WTC11 (cell line): Measurements from ENCODE around the gene FRMD4A. TPM values are rescaled to one million over a fixed set of nuclear protein-coding genes. Genes with fewer than 3 reads are reported as not detected.

ENCODE experiments used
- ATAC-seq: fragments of 200-7000 bp; cut with Tn5 transposase; 2 replicates; pipeline ENCODE4 v1.10.0; 2021; ENCODE audit warnings: mild to moderate bottlenecking, moderate library complexity
- CTCF ChIA-PET: fragments of 300-600 bp; sonication (Branson Sonifier 250); formaldehyde crosslinking; loops from one replicate; lab custom pipeline; 2021; ENCODE audit warnings: antibody characterized with exemption; lab: Charles Lee
- POLR2A ChIA-PET: fragments of 350-600 bp; sonication (Branson Sonifier 250); formaldehyde crosslinking; loops from one replicate; lab custom pipeline; 2021; ENCODE audit warnings: antibody characterized with exemption; lab: Charles Lee
- DNase-seq: peaks from one replicate; pipeline ENCODE4 v3.0.0; 2021; ENCODE audit warnings: low spot score
- H3K27ac Mint-ChIP-seq: 2 replicates; pipeline ENCODE4 v1.8.0; 2021; ENCODE audit warnings: mixed read lengths
- H3K27me3 Mint-ChIP-seq: 2 replicates; pipeline ENCODE4 v1.8.0; 2021; ENCODE audit warnings: low read depth, mild to moderate bottlenecking, moderate library complexity, mixed read lengths
- H3K36me3 Mint-ChIP-seq: 2 replicates; pipeline ENCODE4 v1.8.0; 2021; ENCODE audit warnings: mixed read lengths
- H3K4me1 Mint-ChIP-seq: 2 replicates; pipeline ENCODE4 v1.8.0; 2022; ENCODE audit warnings: mixed read lengths
- H3K4me3 Mint-ChIP-seq: 2 replicates; pipeline ENCODE4 v1.8.0; 2021; ENCODE audit warnings: mild to moderate bottlenecking, moderate library complexity, mixed read lengths
- H3K9me3 Mint-ChIP-seq: 2 replicates; pipeline ENCODE4 v1.8.0; 2021; ENCODE audit warnings: mixed read lengths
- ATF6 ChIP-seq: sonication (generic); formaldehyde crosslinking; IDR thresholded peaks from 2 replicates; pipeline ENCODE4 v1.8.1; 2023; ENCODE audit warnings: mild to moderate bottlenecking, missing genetic modification reagents
- CREM ChIP-seq: sonication (generic); formaldehyde crosslinking; IDR thresholded peaks from 2 replicates; pipeline ENCODE4 v1.8.1; 2022; ENCODE audit warnings: mild to moderate bottlenecking, missing genetic modification reagents, moderate library complexity
- E2F1 ChIP-seq: sonication (generic); formaldehyde crosslinking; IDR thresholded peaks from 2 replicates; pipeline ENCODE4 v1.8.0; 2022; ENCODE audit warnings: mild to moderate bottlenecking, missing genetic modification reagents
- FOXP1 ChIP-seq: sonication (generic); formaldehyde crosslinking; IDR thresholded peaks from 2 replicates; pipeline ENCODE4 v1.8.0; 2022; ENCODE audit warnings: missing genetic modification reagents, mild to moderate bottlenecking, moderate library complexity, borderline replicate concordance
- MLX ChIP-seq: sonication (generic); formaldehyde crosslinking; IDR thresholded peaks from 2 replicates; pipeline ENCODE4 v1.8.1; 2023; ENCODE audit warnings: mild to moderate bottlenecking, missing genetic modification reagents, moderate library complexity
- NR1H2 ChIP-seq: sonication (generic); formaldehyde crosslinking; IDR thresholded peaks from 2 replicates; pipeline ENCODE4 v1.9.0; 2021; ENCODE audit warnings: mild to moderate bottlenecking, moderate library complexity, missing genetic modification reagents
- NR3C1 ChIP-seq: sonication (generic); formaldehyde crosslinking; conservative IDR thresholded peaks from 2 replicates; pipeline ENCODE4 v1.8.1; 2023; ENCODE audit warnings: low read depth, mild to moderate bottlenecking, missing genetic modification reagents
- PRRX2 ChIP-seq: fragments of 250-450 bp; sonication (Bioruptor Pico); IDR thresholded peaks from 2 replicates; pipeline ENCODE4 v1.8.0; 2021; ENCODE audit warnings: mild to moderate bottlenecking
- STAT6 ChIP-seq: sonication (generic); formaldehyde crosslinking; conservative IDR thresholded peaks from 2 replicates; pipeline ENCODE4 v1.8.1; 2023; ENCODE audit warnings: mild to moderate bottlenecking, low read depth, missing genetic modification reagents, moderate library complexity
- TEAD1 ChIP-seq: sonication (generic); formaldehyde crosslinking; IDR thresholded peaks from 2 replicates; pipeline ENCODE4 v1.8.0; 2022; ENCODE audit warnings: mild to moderate bottlenecking, missing genetic modification reagents
- ZBTB43 ChIP-seq: sonication (generic); formaldehyde crosslinking; IDR thresholded peaks from 2 replicates; pipeline ENCODE4 v1.8.1; 2023; ENCODE audit warnings: mild to moderate bottlenecking, missing genetic modification reagents
- ZNF263 ChIP-seq: sonication (generic); formaldehyde crosslinking; IDR thresholded peaks from 2 replicates; pipeline ENCODE4 v1.8.1; 2022; ENCODE audit warnings: low read depth, mild to moderate bottlenecking, moderate library complexity, missing genetic modification reagents
- ZNF396 ChIP-seq: fragments of 250-450 bp; sonication (Bioruptor Pico); IDR thresholded peaks from 2 replicates; pipeline ENCODE4 v1.8.0; 2021; ENCODE audit warnings: mild to moderate bottlenecking, moderate library complexity, borderline replicate concordance
- ZNF671 ChIP-seq: fragments of 250-450 bp; sonication (Bioruptor Pico); IDR thresholded peaks from 2 replicates; pipeline ENCODE4 v1.8.0; 2021; ENCODE audit warnings: mild to moderate bottlenecking
- total RNA-seq: library from RNA; stranded (reverse); gene quantifications from 3 replicates; pipeline ENCODE4 v1.2.3, GENCODE V29; 2021
- TF ChIP-seq, protein P1 (sequence below): sonication (generic); formaldehyde crosslinking; IDR thresholded peaks from 2 replicates; pipeline ENCODE4 v1.8.0; 2022; ENCODE audit warnings: missing genetic modification reagents
- TF ChIP-seq, protein P2 (sequence below): fragments of 250-450 bp; sonication (Bioruptor Pico); IDR thresholded peaks from 2 replicates; pipeline ENCODE4 v1.8.0; 2021; ENCODE audit warnings: mild to moderate bottlenecking

The FRMD4A gene
- total RNA-seq, 1 experiment from 2014 or later: 35.5 TPM

DNA sequence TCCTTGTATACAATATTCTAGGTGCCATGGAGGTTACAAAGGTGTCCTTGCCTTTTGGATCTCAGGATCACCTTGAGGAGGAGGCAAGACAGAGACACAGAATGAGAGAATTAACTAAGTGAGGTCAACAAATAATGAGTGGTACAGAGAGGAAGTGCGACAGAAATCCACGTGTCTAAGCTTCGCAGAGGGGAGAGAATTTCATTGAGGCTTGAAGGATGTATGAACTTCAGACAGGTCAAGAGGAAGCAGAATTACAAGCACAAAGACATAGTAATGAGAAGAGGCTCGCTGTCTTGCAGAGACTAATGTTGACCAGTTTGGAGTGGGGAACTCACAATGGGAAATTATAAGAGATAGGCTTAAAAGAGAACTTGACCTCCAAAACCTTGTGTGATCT is 308.7 kb downstream of the FRMD4A start (continued):
- TF ChIP-seq ZBTB43 (CRISPR knock-in tag) (no peak), TEAD1 (CRISPR knock-in tag) (no peak), E2F1 (CRISPR knock-in tag) (no peak)
- TF ChIP-seq, protein P1, sequence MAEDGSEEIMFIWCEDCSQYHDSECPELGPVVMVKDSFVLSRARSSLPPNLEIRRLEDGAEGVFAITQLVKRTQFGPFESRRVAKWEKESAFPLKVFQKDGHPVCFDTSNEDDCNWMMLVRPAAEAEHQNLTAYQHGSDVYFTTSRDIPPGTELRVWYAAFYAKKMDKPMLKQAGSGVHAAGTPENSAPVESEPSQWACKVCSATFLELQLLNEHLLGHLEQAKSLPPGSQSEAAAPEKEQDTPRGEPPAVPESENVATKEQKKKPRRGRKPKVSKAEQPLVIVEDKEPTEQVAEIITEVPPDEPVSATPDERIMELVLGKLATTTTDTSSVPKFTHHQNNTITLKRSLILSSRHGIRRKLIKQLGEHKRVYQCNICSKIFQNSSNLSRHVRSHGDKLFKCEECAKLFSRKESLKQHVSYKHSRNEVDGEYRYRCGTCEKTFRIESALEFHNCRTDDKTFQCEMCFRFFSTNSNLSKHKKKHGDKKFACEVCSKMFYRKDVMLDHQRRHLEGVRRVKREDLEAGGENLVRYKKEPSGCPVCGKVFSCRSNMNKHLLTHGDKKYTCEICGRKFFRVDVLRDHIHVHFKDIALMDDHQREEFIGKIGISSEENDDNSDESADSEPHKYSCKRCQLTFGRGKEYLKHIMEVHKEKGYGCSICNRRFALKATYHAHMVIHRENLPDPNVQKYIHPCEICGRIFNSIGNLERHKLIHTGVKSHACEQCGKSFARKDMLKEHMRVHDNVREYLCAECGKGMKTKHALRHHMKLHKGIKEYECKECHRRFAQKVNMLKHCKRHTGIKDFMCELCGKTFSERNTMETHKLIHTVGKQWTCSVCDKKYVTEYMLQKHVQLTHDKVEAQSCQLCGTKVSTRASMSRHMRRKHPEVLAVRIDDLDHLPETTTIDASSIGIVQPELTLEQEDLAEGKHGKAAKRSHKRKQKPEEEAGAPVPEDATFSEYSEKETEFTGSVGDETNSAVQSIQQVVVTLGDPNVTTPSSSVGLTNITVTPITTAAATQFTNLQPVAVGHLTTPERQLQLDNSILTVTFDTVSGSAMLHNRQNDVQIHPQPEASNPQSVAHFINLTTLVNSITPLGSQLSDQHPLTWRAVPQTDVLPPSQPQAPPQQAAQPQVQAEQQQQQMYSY (CRISPR knock-in tag): no peak

- ChIA-PET POLR2A (no interaction called here), CTCF (interaction anchor here (1.3 to 1.9 kb wide), 3 partner anchors 12 to 22 kb away, joined by 3 to 6 read pairs (median 6); no protein-coding TSS in a partner anchor)
- H3K27ac Mint-ChIP-seq: no peak overlapping the region
- no peaks in the 10 kb centered on the region for H3K27me3 Mint-ChIP-seq
- peaks cover 8% of the 10 kb centered on the region for H3K9me3 Mint-ChIP-seq
- H3K4me1 Mint-ChIP-seq: peaks cover 9% of the 10 kb centered on the region
- no peak overlapping the region for H3K4me3 Mint-ChIP-seq
- ATAC-seq (no peak), DNase-seq (no peak)
- H3K36me3 Mint-ChIP-seq: peaks cover 3% of the 10 kb centered on the region; the same call in 1 of the 2 replicates
- TF ChIP-seq NR1H2 (CRISPR knock-in tag): no peak
- TF ChIP-seq CREM: no peak
- TF ChIP-seq, protein P2, sequence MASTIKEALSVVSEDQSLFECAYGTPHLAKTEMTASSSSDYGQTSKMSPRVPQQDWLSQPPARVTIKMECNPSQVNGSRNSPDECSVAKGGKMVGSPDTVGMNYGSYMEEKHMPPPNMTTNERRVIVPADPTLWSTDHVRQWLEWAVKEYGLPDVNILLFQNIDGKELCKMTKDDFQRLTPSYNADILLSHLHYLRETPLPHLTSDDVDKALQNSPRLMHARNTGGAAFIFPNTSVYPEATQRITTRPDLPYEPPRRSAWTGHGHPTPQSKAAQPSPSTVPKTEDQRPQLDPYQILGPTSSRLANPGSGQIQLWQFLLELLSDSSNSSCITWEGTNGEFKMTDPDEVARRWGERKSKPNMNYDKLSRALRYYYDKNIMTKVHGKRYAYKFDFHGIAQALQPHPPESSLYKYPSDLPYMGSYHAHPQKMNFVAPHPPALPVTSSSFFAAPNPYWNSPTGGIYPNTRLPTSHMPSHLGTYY (CRISPR knock-in tag): no peak
- no peak for TF ChIP-seq FOXP1 (CRISPR knock-in tag)
- TF ChIP-seq, protein P1 (CRISPR knock-in tag): no peak
- TF ChIP-seq PRRX2 (CRISPR knock-in tag): no peak
- no peak for TF ChIP-seq ZNF263 (CRISPR knock-in tag)
- no peak for TF ChIP-seq ZNF396 (CRISPR knock-in tag)
- TF ChIP-seq MLX (CRISPR knock-in tag): no peak
- no peak for TF ChIP-seq NR3C1 (CRISPR knock-in tag)
- no peak for TF ChIP-seq ATF6 (CRISPR knock-in tag)
- no peak for TF ChIP-seq ZBTB43 (CRISPR knock-in tag)
- TF ChIP-seq STAT6 (CRISPR knock-in tag): no peak
- no peak for TF ChIP-seq ZNF671 (CRISPR knock-in tag)
These were observed 310.6 kb downstream of the FRMD4A start for GRCh38 chr10:14020037-14020664.
